Measurements from ENCODE around the gene RASGRP1. TPM values are rescaled to one million over a fixed set of nuclear protein-coding genes. Genes with fewer than 3 reads are reported as not detected.

RASGRP1 gene
- total RNA-seq, 1 donor from 2014 or later = 1.6 TPM

DNA sequence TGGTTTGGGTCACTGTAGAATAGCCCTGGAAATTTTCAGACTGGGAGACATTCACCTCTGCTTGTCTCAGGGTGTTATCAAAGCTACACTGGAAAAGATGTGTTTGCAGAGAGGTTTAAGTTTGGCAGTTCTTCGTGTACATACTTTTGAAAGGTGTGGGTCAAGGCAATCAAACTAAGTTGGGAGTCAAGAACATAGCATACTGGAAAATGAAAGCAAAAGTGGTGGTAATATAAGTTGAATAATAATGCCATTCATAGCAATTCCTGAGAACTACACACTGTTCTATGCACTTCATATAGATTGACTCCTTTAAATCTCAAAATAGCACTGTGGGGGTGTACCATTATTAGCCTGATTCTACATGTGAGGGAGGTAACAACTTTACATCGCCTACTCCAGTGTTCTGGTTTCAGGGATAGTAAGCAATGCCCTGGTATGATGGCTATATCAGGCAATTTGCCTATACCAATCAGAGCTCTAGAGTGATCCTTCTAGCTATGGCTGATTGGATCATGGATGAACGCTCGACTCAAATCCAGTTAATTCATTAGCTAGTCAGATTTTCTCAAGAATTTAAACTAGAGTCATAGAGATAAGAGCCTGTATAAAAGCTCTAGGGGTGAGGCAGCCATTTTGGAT is 44.6 kb upstream of the RASGRP1 start:
- H3K4me1 Mint-ChIP-seq = peaks cover 13% of the 10 kb centered on the region
- H3K36me3 Mint-ChIP-seq (ENCODE audit: low read depth) = no peaks in the 10 kb centered on the region
- no peak for TF ChIP-seq CTCF (conservative IDR thresholded peaks at IDR 0.05)
- DNase-seq (ENCODE audit: low read depth, low spot score) = no peak
- no peak overlapping the region for H3K4me3 Mint-ChIP-seq
- H3K27ac Mint-ChIP-seq (ENCODE audit: unreplicated experiment) = no peak overlapping the region
- H3K27me3 Mint-ChIP-seq (ENCODE audit: low read depth) = no peaks in the 10 kb centered on the region
- H3K9me3 Mint-ChIP-seq = peaks cover 2% of the 10 kb centered on the region

GRCh38 chr15:38608682-38609081 is 44.1 kb upstream of the RASGRP1 start:
- Mint-ChIP-seq H3K36me3 (ENCODE audit: low read depth) (no peaks in the 10 kb centered on the region), H3K4me3 (no peak overlapping the region), H3K27me3 (ENCODE audit: low read depth) (no peaks in the 10 kb centered on the region), H3K9me3 (peaks cover 2% of the 10 kb centered on the region), H3K27ac (ENCODE audit: unreplicated experiment) (no peak overlapping the region), H3K4me1 (peaks cover 18% of the 10 kb centered on the region)
- DNase-seq (ENCODE audit: low read depth, low spot score) = no peak
- TF ChIP-seq CTCF (conservative IDR thresholded peaks at IDR 0.05) = no peak

- no peak for DNase-seq (ENCODE audit: low read depth, low spot score)
- Mint-ChIP-seq H3K27ac (ENCODE audit: unreplicated experiment) (no peak overlapping the region), H3K4me1 (peaks cover 26% of the 10 kb centered on the region), H3K4me3 (no peak overlapping the region), H3K9me3 (peaks cover 2% of the 10 kb centered on the region), H3K36me3 (ENCODE audit: low read depth) (no peaks in the 10 kb centered on the region), H3K27me3 (ENCODE audit: low read depth) (no peaks in the 10 kb centered on the region)
- TF ChIP-seq CTCF (conservative IDR thresholded peaks at IDR 0.05) = no peak
Measured at GRCh38 chr15:38605744-38606143, 41.1 kb upstream of the RASGRP1 start.

DNA sequence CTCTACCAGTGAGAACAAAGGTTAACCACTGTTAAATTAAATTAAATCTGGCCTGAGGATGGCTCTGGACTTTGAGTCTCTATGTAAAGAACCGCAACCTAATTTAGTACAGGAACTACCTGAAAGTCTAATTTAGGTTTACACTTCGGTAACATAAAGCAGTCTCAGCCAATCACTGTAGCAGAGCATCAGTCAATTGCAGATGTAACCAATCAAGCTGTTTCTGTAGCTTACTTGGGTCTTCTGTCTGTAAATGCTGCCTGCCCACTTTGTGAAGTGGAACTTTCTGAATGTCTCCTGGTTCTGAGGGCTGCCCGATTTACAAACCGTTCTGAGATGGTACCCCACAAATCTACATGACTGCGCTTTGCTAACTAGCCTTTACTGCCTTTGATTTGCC is 39.1 kb upstream of the RASGRP1 start:
- Mint-ChIP-seq H3K4me1 (peaks cover 20% of the 10 kb centered on the region), H3K27ac (ENCODE audit: unreplicated experiment) (no peak overlapping the region), H3K27me3 (ENCODE audit: low read depth) (no peaks in the 10 kb centered on the region), H3K9me3 (no peaks in the 10 kb centered on the region), H3K4me3 (no peak overlapping the region), H3K36me3 (ENCODE audit: low read depth) (no peaks in the 10 kb centered on the region)
- DNase-seq (ENCODE audit: low read depth, low spot score) = no peak
- TF ChIP-seq CTCF (conservative IDR thresholded peaks at IDR 0.05) = no peak

GRCh38 chr15:38602910-38603670 is 38.5 kb upstream of the RASGRP1 start:
- Mint-ChIP-seq H3K27ac (ENCODE audit: unreplicated experiment) (peak overlapping the region; percentile 81), H3K27me3 (ENCODE audit: low read depth) (no peaks in the 10 kb centered on the region), H3K4me3 (no peak overlapping the region), H3K4me1 (peaks cover 19% of the 10 kb centered on the region), H3K36me3 (ENCODE audit: low read depth) (no peaks in the 10 kb centered on the region), H3K9me3 (no peaks in the 10 kb centered on the region)
- no peak for TF ChIP-seq CTCF (conservative IDR thresholded peaks at IDR 0.05)
- no peak for DNase-seq (ENCODE audit: low read depth, low spot score)
